ENCODE measurements around the gene KAZN. TPM values are rescaled to one million over a fixed set of nuclear protein-coding genes. Genes with fewer than 3 reads are reported as not detected.

The KAZN gene
- polyA plus RNA-seq, 1 of the 3 experiments (the other 2 are of a cell fraction) = 6.8 TPM

- Histone ChIP-seq H3K36me3 (replicated peaks in 1 of 2; ENCODE audit: control insufficient read depth in 1 of 2, insufficient read depth in 2 of 2, low read length in 1 of 2) (no peaks in the 10 kb centered on the region), H2AFZ (ENCODE audit: low read depth) (no peak overlapping the region), H3K4me2 (no peak overlapping the region), H3F3A (replicated peaks; ENCODE audit: insufficient read depth) (no peaks in the 10 kb centered on the region), H3K9me2 (no peaks in the 10 kb centered on the region), H3K9ac (no peak overlapping the region), H3K4me1 (ENCODE audit: control insufficient read depth in 1 of 2, insufficient read depth in 2 of 2, low read depth in 1 of 2, low read length in 1 of 2) (peaks cover 0 to 8% of the 10 kb centered on the region in 2 experiments; a peak in 1 of 4 replicates), H3K27ac (ENCODE audit: low read depth in 2 of 2, low read length in 1 of 2) (no peak overlapping the region), H3K79me2 (ENCODE audit: insufficient read depth) (no peaks in the 10 kb centered on the region), H4K20me1 (ENCODE audit: insufficient read depth) (no peaks in the 10 kb centered on the region), H3K27me3 (ENCODE audit: insufficient read depth) (no peaks in the 10 kb centered on the region), H3K4me3 (ENCODE audit: low read depth in 2 of 2, low read length in 1 of 2) (no peak overlapping the region), H3K9me3 (no peaks in the 10 kb centered on the region)
- DNase-seq = no peak
- 92% methylated on average over 6 of the region's 6 CpGs for WGBS (ENCODE audit: low lambda C conversion rate)
- no peak for TF ChIP-seq NFIC (IDR thresholded peaks at IDR 0.05; ENCODE audit: borderline replicate concordance)
- TF ChIP-seq SIN3A (IDR thresholded peaks at IDR 0.05; ENCODE audit: borderline replicate concordance, low read depth, low read length) = no peak
- no peak for TF ChIP-seq TEAD4 (IDR thresholded peaks at IDR 0.05; ENCODE audit: borderline replicate concordance, insufficient read depth)
- no peak for TF ChIP-seq CHD2 (IDR thresholded peaks at IDR 0.05; ENCODE audit: low read length, partially characterized antibody)
- no peak for TF ChIP-seq RAD21 (IDR thresholded peaks at IDR 0.05; ENCODE audit: low read length)
- TF ChIP-seq ZBTB33 (IDR thresholded peaks at IDR 0.05; ENCODE audit: borderline replicate concordance, low read depth) = no peak
- TF ChIP-seq TAF1 (IDR thresholded peaks at IDR 0.05; ENCODE audit: borderline replicate concordance, low read depth, low read length) = no peak
- no peak for TF ChIP-seq NRF1 (IDR thresholded peaks at IDR 0.05; ENCODE audit: low read depth, low read length)
- TF ChIP-seq ELF1 (IDR thresholded peaks at IDR 0.05) = no peak
- TF ChIP-seq FOSL2 (IDR thresholded peaks at IDR 0.05; ENCODE audit: borderline replicate concordance, low read depth) = no peak
- TF ChIP-seq, protein P1, sequence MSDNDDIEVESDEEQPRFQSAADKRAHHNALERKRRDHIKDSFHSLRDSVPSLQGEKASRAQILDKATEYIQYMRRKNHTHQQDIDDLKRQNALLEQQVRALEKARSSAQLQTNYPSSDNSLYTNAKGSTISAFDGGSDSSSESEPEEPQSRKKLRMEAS (IDR thresholded peaks at IDR 0.05; ENCODE audit: low read depth) = no peak
- no peak for TF ChIP-seq GABPA (IDR thresholded peaks at IDR 0.05; ENCODE audit: low read depth)
- TF ChIP-seq SMC3 (IDR thresholded peaks at IDR 0.05; ENCODE audit: low read depth, low read length) = no peak
- TF ChIP-seq, protein P2, sequence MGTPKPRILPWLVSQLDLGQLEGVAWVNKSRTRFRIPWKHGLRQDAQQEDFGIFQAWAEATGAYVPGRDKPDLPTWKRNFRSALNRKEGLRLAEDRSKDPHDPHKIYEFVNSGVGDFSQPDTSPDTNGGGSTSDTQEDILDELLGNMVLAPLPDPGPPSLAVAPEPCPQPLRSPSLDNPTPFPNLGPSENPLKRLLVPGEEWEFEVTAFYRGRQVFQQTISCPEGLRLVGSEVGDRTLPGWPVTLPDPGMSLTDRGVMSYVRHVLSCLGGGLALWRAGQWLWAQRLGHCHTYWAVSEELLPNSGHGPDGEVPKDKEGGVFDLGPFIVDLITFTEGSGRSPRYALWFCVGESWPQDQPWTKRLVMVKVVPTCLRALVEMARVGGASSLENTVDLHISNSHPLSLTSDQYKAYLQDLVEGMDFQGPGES (IDR thresholded peaks at IDR 0.05; ENCODE audit: low read depth, low read length) = no peak
- TF ChIP-seq FOXJ3 (CRISPR knock-in tag; IDR thresholded peaks at IDR 0.05) = no peak
- ChIA-PET POLR2A (no interaction called here), CTCF (interaction anchor here (0.9 to 1.8 kb wide), 6 partner anchors 8 to 793 kb away, joined by 3 to 7 read pairs (median 4); no protein-coding TSS in a partner anchor)
These were observed 308.2 kb downstream of the KAZN start for GRCh38 chr1:14906665-14907064.

DNA sequence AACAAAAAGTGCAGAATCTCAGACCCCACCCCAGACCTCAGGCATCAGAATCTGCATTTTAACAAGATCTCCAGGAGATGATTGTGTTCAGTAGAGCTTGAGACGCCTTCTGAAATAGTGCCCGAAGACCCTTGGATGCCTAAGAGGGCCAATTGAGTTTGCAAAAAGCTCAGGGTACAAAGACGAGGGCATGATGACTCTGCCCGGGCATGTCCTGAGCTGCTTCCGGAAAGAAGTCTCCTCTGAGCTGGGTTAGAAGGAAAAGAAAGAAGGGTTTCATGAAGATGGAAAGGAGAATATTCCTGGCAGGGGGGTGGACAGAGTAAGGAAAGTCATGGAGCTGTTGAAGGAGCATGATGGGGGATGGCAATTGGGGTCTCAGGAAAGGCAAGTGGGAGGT is 308.9 kb downstream of the KAZN start:
- no peaks in the 10 kb centered on the region for H3K9me2 ChIP-seq
- WGBS (ENCODE audit: low lambda C conversion rate) = 77% methylated on average over 5 of the region's 5 CpGs
- TF ChIP-seq YY1 (IDR thresholded peaks at IDR 0.05; ENCODE audit: low read depth) (no peak), ZBTB33 (IDR thresholded peaks at IDR 0.05; ENCODE audit: borderline replicate concordance, low read depth) (no peak), TCF12 (IDR thresholded peaks at IDR 0.05) (no peak), CHD2 (IDR thresholded peaks at IDR 0.05; ENCODE audit: low read length, partially characterized antibody) (no peak), RXRA (IDR thresholded peaks at IDR 0.05; ENCODE audit: borderline replicate concordance, low read depth) (no peak), PBX3 (IDR thresholded peaks at IDR 0.05) (no peak), TEAD4 (IDR thresholded peaks at IDR 0.05; ENCODE audit: borderline replicate concordance, insufficient read depth) (no peak), FOXM1 (IDR thresholded peaks at IDR 0.05; ENCODE audit: low read depth) (no peak), USF2 (IDR thresholded peaks at IDR 0.05; ENCODE audit: borderline replicate concordance, low read depth, low read length) (no peak)

More for the DNA sequence above, 308.9 kb downstream of the KAZN start:
- no peak for DNase-seq
- POLR2A ChIA-PET = no interaction called here
- no peak overlapping the region for H3K4me2 ChIP-seq
- H3K9ac ChIP-seq = no peak overlapping the region
- H3K9me3 ChIP-seq = no peaks in the 10 kb centered on the region
- H3K36me3 ChIP-seq (replicated peaks in 1 of 2; ENCODE audit: control insufficient read depth in 1 of 2, insufficient read depth in 2 of 2, low read length in 1 of 2) = no peaks in the 10 kb centered on the region
- no peak overlapping the region for H2AFZ ChIP-seq (ENCODE audit: low read depth)
- no peaks in the 10 kb centered on the region for H3K27me3 ChIP-seq (ENCODE audit: insufficient read depth)
- peaks cover 0 to 7% of the 10 kb centered on the region in 2 experiments; a peak in 1 of 4 replicates for H3K4me1 ChIP-seq (ENCODE audit: control insufficient read depth in 1 of 2, insufficient read depth in 2 of 2, low read depth in 1 of 2, low read length in 1 of 2)
- no peaks in the 10 kb centered on the region for H4K20me1 ChIP-seq (ENCODE audit: insufficient read depth)
- no peak overlapping the region for H3K27ac ChIP-seq (ENCODE audit: low read depth in 2 of 2, low read length in 1 of 2)
- CTCF ChIA-PET = interaction anchor here (1.1 to 1.8 kb wide), 4 partner anchors 10 to 794 kb away, joined by 4 to 7 read pairs (median 5); no protein-coding TSS in a partner anchor
- H3F3A ChIP-seq (replicated peaks; ENCODE audit: insufficient read depth) = no peaks in the 10 kb centered on the region
- H3K79me2 ChIP-seq (ENCODE audit: insufficient read depth) = no peaks in the 10 kb centered on the region
- H3K4me3 ChIP-seq (ENCODE audit: low read depth in 2 of 2, low read length in 1 of 2) = no peak overlapping the region
